HepG2 (cell line): ENCODE results near the gene AIP. TPM values are rescaled to one million over a fixed set of nuclear protein-coding genes. Genes with fewer than 3 reads are reported as not detected.
A peak's percentile ranks its signal among the peaks of the same experiment; 100 is the strongest.

ENCODE experiments used
- CEBPG ChIP-seq: IDR thresholded peaks from 2 replicates; pipeline ENCODE4 v1.6.1; 2016
- NFE2 ChIP-seq: sonication (generic); formaldehyde crosslinking; IDR thresholded peaks from 2 replicates; pipeline ENCODE4 v1.4.0; 2020; ENCODE audit warnings: missing genetic modification reagents
- PHF21A ChIP-seq: sonication (generic); formaldehyde crosslinking; IDR thresholded peaks from 2 replicates; pipeline ENCODE4 v1.5.0; 2020; ENCODE audit warnings: mild to moderate bottlenecking, missing genetic modification reagents
- SP1 ChIP-seq, 2 experiments: fragments of 450-650 bp in 1 of 2; sonication (generic) in 1 of 2; formaldehyde crosslinking in 1 of 2; IDR thresholded peaks; 2 replicates each; pipeline versions ENCODE4 v1.4.0 to v1.6.1; 2016 to 2020; ENCODE audit warnings: missing genetic modification reagents in 1 of 2
- YY1 ChIP-seq: IDR thresholded peaks from 2 replicates; pipeline ENCODE4 v1.6.1; 2011; ENCODE audit warnings: low read length, low read depth, moderate library complexity, mild to moderate bottlenecking; ENCODE audit not compliant: insufficient read depth, insufficient replicate concordance
- ZNF451 ChIP-seq: sonication (generic); formaldehyde crosslinking; IDR thresholded peaks from 2 replicates; pipeline ENCODE4 v1.5.0; 2020; ENCODE audit warnings: mild to moderate bottlenecking, missing genetic modification reagents
- polyA plus RNA-seq, 8 experiments: library from polyadenylated mRNA; depleted of rRNA in 3 of 8; stranded (reverse) in 7 of 8; unstranded in 1 of 8; fragments of >200 nt; fragmentation: Illumina TruSeq in 4 of 8; extraction: Trizol in 4 of 8; gene quantifications; 2 replicates each; pipeline versions ENCODE4 v1.2.1 to v1.2.3, GENCODE V29; 2011 to 2016; ENCODE audit warnings: low read depth in 4 of 8, missing spikeins in 1 of 8, mixed read lengths in 1 of 8; ENCODE audit not compliant: insufficient read depth in 1 of 8
- total RNA-seq, 5 experiments: library from RNA; depleted of rRNA; stranded (reverse); fragments of >200 nt; fragmentation: Illumina TruSeq; extraction: Trizol; gene quantifications; 2 replicates each; pipeline ENCODE4 v1.2.3, GENCODE V29; 2016; ENCODE audit warnings: low read depth in 1 of 5
- TF ChIP-seq, protein P1 (sequence below), 2 experiments: sonication (generic) in 1 of 2; formaldehyde crosslinking in 1 of 2; IDR thresholded peaks; 2 replicates each; pipeline versions ENCODE4 v1.6.1 to v1.9.0; 2014 to 2022; ENCODE audit warnings: antibody characterized with exemption in 1 of 2, borderline replicate concordance in 1 of 2, inconsistent platforms in 1 of 2, low read depth in 1 of 2, missing genetic modification reagents in 1 of 2

AIP gene
- total and polyA plus RNA-seq, 2 of the 13 experiments (the other 11 are each of a cell fraction or from before 2014, with no cell fraction given), result 51.8 to 110 TPM

DNA sequence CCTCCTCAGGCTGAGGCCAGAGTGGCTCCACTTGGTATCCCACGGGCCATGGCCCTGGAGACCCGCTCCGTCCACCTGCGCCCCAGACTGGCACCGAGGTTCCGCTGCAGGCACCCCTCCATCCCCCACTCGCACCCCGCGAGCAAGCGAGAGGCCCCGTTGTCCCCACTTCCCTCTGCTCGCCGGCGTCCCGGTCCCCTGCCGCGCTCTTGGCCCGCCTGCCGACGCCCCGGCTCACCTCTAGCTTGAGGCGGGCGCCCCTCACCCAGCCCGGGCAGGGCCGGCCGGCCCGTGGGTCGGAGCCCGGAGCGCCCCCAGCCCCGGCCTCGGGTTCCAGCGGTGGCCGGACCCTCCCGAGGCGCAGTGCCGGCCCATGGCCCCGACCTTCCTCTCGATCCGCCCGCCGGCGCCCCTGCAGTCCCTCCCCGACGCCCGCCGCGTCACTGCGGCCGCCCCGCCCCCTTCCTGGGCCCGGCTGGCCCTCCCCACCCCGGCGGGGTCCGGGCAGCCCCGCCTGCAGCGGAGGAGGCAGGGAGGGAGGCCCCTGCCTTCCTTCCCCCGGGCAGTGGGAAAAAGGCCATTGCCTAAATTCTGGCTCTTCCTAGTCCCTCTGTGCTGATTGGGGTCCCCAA lies 22.2 kb downstream of the AIP start, which contains the start of gene PITPNM1 (continued):
- TF ChIP-seq SP1 (IDR thresholded peaks at IDR 0.05) (no peak), SP1 (CRISPR knock-in tag; IDR thresholded peaks at IDR 0.05) (peak; percentile 43; the same call in 1 of the 2 replicates), ZNF451 (0 out of 2 replicates have a peak, but pooled peaks have one; percentile 21), PHF21A (CRISPR knock-in tag) (no peak), CEBPG (no peak), YY1 (peak; percentile 39), NFE2 (CRISPR knock-in tag) (no peak)
- TF ChIP-seq, protein P1, sequence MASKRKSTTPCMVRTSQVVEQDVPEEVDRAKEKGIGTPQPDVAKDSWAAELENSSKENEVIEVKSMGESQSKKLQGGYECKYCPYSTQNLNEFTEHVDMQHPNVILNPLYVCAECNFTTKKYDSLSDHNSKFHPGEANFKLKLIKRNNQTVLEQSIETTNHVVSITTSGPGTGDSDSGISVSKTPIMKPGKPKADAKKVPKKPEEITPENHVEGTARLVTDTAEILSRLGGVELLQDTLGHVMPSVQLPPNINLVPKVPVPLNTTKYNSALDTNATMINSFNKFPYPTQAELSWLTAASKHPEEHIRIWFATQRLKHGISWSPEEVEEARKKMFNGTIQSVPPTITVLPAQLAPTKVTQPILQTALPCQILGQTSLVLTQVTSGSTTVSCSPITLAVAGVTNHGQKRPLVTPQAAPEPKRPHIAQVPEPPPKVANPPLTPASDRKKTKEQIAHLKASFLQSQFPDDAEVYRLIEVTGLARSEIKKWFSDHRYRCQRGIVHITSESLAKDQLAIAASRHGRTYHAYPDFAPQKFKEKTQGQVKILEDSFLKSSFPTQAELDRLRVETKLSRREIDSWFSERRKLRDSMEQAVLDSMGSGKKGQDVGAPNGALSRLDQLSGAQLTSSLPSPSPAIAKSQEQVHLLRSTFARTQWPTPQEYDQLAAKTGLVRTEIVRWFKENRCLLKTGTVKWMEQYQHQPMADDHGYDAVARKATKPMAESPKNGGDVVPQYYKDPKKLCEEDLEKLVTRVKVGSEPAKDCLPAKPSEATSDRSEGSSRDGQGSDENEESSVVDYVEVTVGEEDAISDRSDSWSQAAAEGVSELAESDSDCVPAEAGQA (IDR thresholded peaks at IDR 0.05; ENCODE audit: low read depth), result 0 out of 2 replicates have a peak, but pooled peaks have one; percentile 11
- TF ChIP-seq, protein P1 (CRISPR knock-in tag; IDR thresholded peaks at IDR 0.05; ENCODE audit: borderline replicate concordance), result no peak
